ENCODE data around the gene CLSTN1.

CLSTN1 gene

GRCh38 chr1:9703165-9703509 is 120.6 kb downstream of the CLSTN1 start:
- ATAC-seq (ENCODE audit: low read depth) (no peak), DNase-seq (ENCODE audit: low spot score) (no peak)
- H3K27me3 ChIP-seq (ENCODE audit: insufficient read depth, poor library complexity, severe bottlenecking), result no peaks in the 10 kb centered on the region
- H3K36me3 ChIP-seq (ENCODE audit: low read depth), result no peaks in the 10 kb centered on the region
- TF ChIP-seq, protein P1, sequence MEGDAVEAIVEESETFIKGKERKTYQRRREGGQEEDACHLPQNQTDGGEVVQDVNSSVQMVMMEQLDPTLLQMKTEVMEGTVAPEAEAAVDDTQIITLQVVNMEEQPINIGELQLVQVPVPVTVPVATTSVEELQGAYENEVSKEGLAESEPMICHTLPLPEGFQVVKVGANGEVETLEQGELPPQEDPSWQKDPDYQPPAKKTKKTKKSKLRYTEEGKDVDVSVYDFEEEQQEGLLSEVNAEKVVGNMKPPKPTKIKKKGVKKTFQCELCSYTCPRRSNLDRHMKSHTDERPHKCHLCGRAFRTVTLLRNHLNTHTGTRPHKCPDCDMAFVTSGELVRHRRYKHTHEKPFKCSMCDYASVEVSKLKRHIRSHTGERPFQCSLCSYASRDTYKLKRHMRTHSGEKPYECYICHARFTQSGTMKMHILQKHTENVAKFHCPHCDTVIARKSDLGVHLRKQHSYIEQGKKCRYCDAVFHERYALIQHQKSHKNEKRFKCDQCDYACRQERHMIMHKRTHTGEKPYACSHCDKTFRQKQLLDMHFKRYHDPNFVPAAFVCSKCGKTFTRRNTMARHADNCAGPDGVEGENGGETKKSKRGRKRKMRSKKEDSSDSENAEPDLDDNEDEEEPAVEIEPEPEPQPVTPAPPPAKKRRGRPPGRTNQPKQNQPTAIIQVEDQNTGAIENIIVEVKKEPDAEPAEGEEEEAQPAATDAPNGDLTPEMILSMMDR (IDR thresholded peaks at IDR 0.05; ENCODE audit: poor library complexity, severe bottlenecking), result no peak
- peaks cover 36% of the 10 kb centered on the region for H3K4me1 ChIP-seq (ENCODE audit: insufficient read depth, poor library complexity, severe bottlenecking)
- no peak overlapping the region for H3K27ac ChIP-seq (ENCODE audit: poor library complexity, severe bottlenecking)
- no peaks in the 10 kb centered on the region for H3K9me3 ChIP-seq (ENCODE audit: severe bottlenecking)
- H3K4me3 ChIP-seq (ENCODE audit: severe bottlenecking), result no peak overlapping the region

DNA sequence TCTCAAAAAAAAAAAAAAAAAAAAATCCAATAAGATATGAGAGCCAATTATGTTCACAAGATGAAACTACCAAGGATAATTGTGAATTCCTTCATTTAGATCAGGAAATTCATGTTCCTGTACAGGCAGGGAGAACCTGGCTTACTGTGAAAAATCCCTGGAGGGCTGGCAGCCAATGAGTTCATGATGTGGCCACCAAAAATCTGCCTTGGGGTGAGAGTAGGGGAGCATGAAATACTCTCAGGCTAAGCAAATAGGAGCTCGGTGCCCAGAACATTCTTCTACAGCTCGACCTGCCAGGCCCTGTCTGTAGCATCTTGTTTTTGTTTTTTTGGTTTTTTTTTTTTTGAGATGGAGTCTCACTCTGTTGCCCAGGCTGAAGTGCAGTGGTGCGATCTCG is 122.1 kb downstream of the CLSTN1 start:
- TF ChIP-seq, protein P1 (IDR thresholded peaks at IDR 0.05; ENCODE audit: poor library complexity, severe bottlenecking), result no peak
- Histone ChIP-seq H3K9me3 (ENCODE audit: severe bottlenecking) (no peaks in the 10 kb centered on the region), H3K4me1 (ENCODE audit: insufficient read depth, poor library complexity, severe bottlenecking) (peaks cover 36% of the 10 kb centered on the region), H3K27ac (ENCODE audit: poor library complexity, severe bottlenecking) (peak overlapping the region; percentile 88), H3K4me3 (ENCODE audit: severe bottlenecking) (no peak overlapping the region), H3K27me3 (ENCODE audit: insufficient read depth, poor library complexity, severe bottlenecking) (no peaks in the 10 kb centered on the region), H3K36me3 (ENCODE audit: low read depth) (no peaks in the 10 kb centered on the region)
- DNase-seq (ENCODE audit: low spot score) (no peak), ATAC-seq (ENCODE audit: low read depth) (no peak)

- TF ChIP-seq, protein P1 (IDR thresholded peaks at IDR 0.05; ENCODE audit: poor library complexity, severe bottlenecking), result peak; percentile 29
- peaks cover 31% of the 10 kb centered on the region for H3K4me1 ChIP-seq (ENCODE audit: insufficient read depth, poor library complexity, severe bottlenecking)
- H3K27me3 ChIP-seq (ENCODE audit: insufficient read depth, poor library complexity, severe bottlenecking), result no peaks in the 10 kb centered on the region
- no peak overlapping the region for H3K4me3 ChIP-seq (ENCODE audit: severe bottlenecking)
- H3K27ac ChIP-seq (ENCODE audit: poor library complexity, severe bottlenecking), result peak overlapping the region; percentile 88
- DNase-seq (ENCODE audit: low spot score) (peak; percentile 94), ATAC-seq (ENCODE audit: low read depth) (peak; percentile 98)
- no peaks in the 10 kb centered on the region for H3K36me3 ChIP-seq (ENCODE audit: low read depth)
- H3K9me3 ChIP-seq (ENCODE audit: severe bottlenecking), result no peaks in the 10 kb centered on the region
Measured at GRCh38 chr1:9700340-9700739, 123.4 kb downstream of the CLSTN1 start.

DNA sequence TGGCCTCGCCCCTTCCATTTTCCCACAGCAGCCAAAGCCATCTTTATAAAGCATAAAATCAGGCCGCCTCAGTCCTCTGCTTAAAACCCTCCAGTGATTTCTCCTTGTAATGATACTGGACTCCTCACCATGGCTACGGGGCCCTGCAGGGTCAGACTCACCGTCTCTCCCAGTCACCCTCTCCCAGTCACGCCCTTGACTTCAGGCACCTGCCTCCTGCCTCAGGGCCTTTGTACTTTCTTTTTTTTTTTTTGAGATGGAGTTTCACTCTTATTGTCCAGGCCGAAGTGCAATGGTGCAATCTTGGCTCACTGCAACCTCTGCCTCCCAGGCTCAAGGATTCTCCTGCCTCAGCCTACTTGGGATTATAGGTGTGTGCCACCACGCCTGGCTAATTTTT is 124.4 kb downstream of the CLSTN1 start:
- peak; percentile 29; the same call in 2 of the 3 replicates for ATAC-seq (ENCODE audit: low read depth)
- Histone ChIP-seq H3K4me1 (ENCODE audit: insufficient read depth, poor library complexity, severe bottlenecking) (peaks cover 25% of the 10 kb centered on the region), H3K36me3 (ENCODE audit: low read depth) (no peaks in the 10 kb centered on the region), H3K27me3 (ENCODE audit: insufficient read depth, poor library complexity, severe bottlenecking) (no peaks in the 10 kb centered on the region), H3K9me3 (ENCODE audit: severe bottlenecking) (no peaks in the 10 kb centered on the region), H3K4me3 (ENCODE audit: severe bottlenecking) (no peak overlapping the region), H3K27ac (ENCODE audit: poor library complexity, severe bottlenecking) (peak overlapping the region; percentile 88)
- TF ChIP-seq, protein P1 (IDR thresholded peaks at IDR 0.05; ENCODE audit: poor library complexity, severe bottlenecking), result no peak
- no peak for DNase-seq (ENCODE audit: low spot score)

GRCh38 chr1:9696793-9697192 is 127.0 kb downstream of the CLSTN1 start:
- Histone ChIP-seq H3K9me3 (ENCODE audit: severe bottlenecking) (no peaks in the 10 kb centered on the region), H3K27ac (ENCODE audit: poor library complexity, severe bottlenecking) (no peak overlapping the region), H3K4me3 (ENCODE audit: severe bottlenecking) (no peak overlapping the region), H3K4me1 (ENCODE audit: insufficient read depth, poor library complexity, severe bottlenecking) (peaks cover 25% of the 10 kb centered on the region), H3K36me3 (ENCODE audit: low read depth) (no peaks in the 10 kb centered on the region), H3K27me3 (ENCODE audit: insufficient read depth, poor library complexity, severe bottlenecking) (no peaks in the 10 kb centered on the region)
- TF ChIP-seq, protein P1 (IDR thresholded peaks at IDR 0.05; ENCODE audit: poor library complexity, severe bottlenecking), result no peak
- ATAC-seq (ENCODE audit: low read depth), result no peak
- no peak for DNase-seq (ENCODE audit: low spot score)
